NCI-H446 (cell line): ENCODE measurements around the gene INO80.

Source experiments
- DNase-seq, 2 experiments: peaks; one replicate each; lab custom pipeline; 2025; lab: John Stamatoyannopoulos, UW

INO80 gene

GRCh38 chr15:40948706-40949473, 167.2 kb downstream of the INO80 start:
- no peak for DNase-seq

DNA sequence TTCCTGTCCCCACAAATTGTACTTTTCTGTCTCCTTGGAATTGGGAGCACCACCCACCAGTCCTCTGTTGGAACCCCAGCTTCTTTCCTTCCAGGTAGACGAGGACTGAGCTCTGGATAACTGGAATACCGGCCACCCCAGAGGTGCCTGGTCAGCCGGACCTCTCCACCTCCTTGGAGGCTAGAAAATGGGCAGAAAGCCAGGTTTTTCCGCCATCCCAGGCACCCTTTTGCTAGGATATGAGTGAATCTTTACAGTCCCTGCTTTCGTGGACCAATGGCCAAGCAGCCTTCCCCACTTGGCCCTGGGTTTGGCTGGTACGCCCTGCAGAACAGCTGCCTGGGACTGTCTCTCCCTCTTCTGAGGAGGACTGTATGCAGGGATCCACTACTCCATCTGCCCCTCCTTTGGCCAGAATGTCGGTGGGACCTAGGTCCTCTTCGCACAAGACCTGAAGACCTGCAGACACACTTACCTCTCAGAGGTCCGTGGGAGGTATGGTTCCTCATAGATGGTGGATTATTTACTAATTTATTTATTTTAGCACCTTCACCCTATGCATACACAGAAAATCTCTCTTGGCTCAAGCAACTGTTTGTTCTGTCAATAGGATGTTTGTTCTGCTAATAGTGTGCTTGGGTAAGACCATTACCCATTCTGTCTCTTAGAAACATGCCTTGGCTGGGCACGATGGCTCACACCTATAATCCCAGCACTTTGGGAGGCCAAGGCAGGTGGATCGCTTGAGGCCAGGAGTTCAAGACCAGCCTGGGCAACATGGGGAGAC, 171.4 kb downstream of the INO80 start:
- DNase-seq, result no peak

DNA sequence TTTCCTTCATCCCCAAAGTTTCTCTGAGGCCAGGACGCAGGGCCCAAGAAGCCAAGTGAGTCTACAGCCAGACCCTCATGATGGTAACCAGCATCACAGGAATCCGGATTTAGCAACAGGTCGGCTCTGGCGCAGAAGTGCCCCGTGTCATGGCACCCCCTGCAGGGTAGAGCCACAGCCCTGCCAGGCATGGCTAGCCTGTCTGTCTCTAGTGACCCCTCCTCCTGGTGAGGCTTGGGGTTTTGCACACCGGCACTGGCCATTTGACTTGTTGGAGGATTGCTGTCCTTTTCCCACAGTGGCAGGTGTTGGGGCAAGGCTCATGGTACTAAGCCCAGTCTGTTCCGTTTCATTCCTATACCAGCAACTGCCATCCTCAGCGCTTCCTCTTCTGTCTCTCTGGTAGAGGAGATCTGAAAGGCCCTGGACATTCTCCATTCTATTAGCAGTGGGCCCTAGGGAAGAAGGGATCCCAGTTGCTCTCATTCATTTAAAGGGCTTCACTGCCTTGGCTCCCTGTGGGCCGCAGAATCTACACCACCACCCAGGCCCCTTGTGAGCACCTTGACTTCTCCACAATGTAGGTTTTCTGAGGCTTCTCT, 172.2 kb downstream of the INO80 start:
- DNase-seq, result no peak

- DNase-seq, result no peak
Measured at GRCh38 chr15:40942878-40943277, 173.2 kb downstream of the INO80 start.

- no peak for DNase-seq
Measured at GRCh38 chr15:40942337-40942854, 173.7 kb downstream of the INO80 start.

DNA sequence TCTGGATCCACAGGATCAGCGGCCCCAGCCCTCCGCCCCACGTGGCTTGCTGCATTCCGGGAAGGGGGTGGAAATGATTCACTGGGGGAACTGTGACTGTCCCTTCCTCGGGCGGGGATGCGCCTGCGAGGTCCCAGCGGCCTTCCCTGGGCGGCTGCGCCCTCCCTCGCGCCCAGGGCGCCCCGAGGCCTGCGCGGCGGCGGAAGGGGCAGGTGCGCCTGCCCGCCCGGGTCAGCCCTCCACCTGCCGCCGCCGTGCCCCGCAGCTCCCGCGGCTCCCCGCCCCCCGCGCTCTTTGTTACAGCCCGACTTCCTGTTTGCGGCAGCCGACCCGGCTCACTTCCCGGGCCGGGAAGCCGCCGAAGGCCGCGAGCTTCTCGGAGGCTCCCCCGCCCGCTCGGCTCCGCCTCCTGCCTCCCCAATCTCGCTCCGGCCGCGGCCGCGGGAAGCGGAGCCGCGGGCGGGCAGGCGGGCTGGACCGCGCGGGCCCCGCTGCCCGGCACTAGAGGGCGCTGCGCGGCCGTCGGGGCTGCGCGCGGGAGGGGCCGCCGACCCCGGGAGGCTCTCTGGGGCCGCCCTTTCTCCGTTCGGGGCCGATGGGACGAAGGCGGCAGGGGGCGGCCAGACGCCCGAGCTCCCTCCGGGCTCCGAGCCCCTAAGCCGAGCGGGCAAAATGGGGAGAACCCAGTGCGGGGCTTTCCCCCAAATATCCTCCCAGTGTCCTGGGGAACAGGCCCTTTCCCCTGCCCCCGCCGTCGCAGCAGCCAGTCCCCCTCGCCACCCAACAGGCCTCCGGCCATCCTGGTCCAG, 174.3 kb downstream of the INO80 start:
- DNase-seq, result peak in 1 of 2 experiments; percentile 64

- DNase-seq, result no peak
Measured at GRCh38 chr15:40941068-40941527, 175.0 kb downstream of the INO80 start.

DNA sequence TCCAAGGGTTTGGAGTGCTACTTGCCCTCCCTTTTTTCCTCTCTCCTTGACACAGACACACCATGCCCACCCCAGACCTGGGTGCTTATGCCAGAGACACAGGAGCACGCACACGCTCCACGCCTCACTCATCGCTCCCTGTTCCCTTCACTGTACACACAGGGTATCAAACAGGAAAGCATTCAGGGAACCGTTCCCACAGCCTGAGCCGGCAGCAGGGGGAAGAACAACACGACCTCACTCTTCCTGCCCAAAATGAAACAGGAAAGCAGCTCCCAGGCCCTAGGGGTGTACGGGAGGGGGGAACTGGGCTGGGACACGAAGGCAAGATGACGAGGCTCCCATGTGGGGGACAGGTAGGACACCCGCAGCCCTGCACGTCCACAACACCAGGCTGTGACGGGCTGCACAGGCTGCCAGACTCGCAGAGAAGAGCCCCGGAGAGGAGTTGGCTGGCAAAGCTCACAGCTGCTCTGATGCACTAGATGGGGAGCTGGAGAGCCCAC, 175.7 kb downstream of the INO80 start:
- DNase-seq, result no peak

GRCh38 chr15:40938536-40938870, 177.6 kb downstream of the INO80 start:
- no peak for DNase-seq

- DNase-seq, result no peak
Measured at GRCh38 chr15:40937762-40938535, 178.1 kb downstream of the INO80 start.

DNA sequence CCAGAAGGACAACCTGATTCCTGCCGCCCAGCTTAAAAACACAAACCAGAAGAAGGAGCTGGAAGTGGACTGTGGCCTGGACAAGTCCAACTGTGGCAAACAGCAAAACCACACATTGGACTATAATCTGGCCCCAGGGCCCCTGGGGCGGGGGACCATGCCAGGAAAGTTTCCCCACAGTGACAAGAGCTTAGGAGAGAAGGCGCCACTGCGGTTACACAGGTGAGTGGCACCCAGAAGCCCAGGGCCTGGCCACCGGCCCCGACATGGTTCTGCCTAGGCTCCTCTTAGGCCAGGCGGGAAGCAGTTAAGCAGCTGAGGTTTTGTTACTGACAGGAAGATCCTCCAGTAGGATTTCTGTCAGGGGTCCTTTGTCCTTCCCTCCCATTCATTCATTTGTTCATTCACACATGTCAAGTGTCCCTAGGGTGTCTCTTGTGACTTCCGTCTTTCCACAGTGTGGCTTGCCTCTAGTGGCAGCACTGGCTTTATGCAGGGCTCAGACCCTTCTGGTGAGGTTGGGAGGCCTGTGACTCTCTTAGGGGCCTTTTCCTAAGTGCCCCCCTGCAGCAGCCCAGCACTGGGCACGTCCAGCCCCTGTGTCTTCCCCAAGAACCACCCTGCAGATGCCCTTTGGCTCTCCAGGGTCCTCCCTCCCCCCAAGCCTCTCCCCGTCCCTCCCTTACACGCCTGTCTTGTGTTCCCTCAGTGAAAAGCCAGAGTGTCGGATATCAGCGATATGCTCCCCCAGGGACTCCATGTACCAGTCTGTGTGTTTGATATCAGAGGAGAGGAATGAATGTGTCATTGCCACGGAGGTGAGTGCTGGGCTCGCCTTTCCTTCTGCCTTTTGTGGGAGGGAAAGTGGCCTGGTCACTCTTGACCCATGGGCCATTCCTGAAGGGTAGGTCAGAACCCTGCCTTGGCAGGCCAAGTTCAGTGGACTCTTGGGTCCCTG, 179.1 kb downstream of the INO80 start:
- no peak for DNase-seq

DNA sequence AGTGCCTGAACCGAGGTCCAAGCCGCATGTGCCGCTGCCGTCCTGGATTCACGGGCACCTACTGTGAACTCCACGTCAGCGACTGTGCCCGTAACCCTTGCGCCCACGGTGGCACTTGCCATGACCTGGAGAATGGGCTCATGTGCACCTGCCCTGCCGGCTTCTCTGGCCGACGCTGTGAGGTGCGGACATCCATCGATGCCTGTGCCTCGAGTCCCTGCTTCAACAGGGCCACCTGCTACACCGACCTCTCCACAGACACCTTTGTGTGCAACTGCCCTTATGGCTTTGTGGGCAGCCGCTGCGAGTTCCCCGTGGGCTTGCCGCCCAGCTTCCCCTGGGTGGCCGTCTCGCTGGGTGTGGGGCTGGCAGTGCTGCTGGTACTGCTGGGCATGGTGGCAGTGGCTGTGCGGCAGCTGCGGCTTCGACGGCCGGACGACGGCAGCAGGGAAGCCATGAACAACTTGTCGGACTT, 179.8 kb downstream of the INO80 start:
- DNase-seq, result no peak

DNA sequence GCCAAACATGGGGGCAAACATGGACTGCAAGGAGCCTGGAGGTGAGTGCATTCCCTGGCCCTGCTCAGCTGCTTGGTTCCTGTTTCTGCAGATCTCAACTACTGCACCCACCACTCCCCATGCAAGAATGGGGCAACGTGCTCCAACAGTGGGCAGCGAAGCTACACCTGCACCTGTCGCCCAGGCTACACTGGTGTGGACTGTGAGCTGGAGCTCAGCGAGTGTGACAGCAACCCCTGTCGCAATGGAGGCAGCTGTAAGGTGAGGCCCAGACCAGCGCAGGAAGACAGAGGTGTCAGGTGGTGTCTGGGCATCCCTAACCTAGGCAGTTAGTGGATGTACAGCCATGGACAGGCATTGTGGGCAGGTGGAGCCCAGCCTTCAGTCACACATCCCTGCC, 181.6 kb downstream of the INO80 start:
- DNase-seq, result no peak

- DNase-seq, result no peak
Measured at GRCh38 chr15:40933517-40933902, 182.6 kb downstream of the INO80 start.

GRCh38 chr15:40932649-40933516, 183.2 kb downstream of the INO80 start:
- no peak for DNase-seq

GRCh38 chr15:40932156-40932555, 183.9 kb downstream of the INO80 start:
- DNase-seq, result no peak

GRCh38 chr15:40931300-40932142, 184.6 kb downstream of the INO80 start:
- no peak for DNase-seq
